NCI-H748 (cell line): ENCODE data around the gene CCN6.
"Not testable (repeated sequence)": the region's sequence is repeated elsewhere in the genome, so short reads cannot be mapped to it uniquely, and the experiment has no call there.

Experiments
- DNase-seq: peaks from one replicate; lab custom pipeline; 2025; ENCODE audit not compliant: unreplicated experiment; lab: John Stamatoyannopoulos, UW

The CCN6 gene

DNA sequence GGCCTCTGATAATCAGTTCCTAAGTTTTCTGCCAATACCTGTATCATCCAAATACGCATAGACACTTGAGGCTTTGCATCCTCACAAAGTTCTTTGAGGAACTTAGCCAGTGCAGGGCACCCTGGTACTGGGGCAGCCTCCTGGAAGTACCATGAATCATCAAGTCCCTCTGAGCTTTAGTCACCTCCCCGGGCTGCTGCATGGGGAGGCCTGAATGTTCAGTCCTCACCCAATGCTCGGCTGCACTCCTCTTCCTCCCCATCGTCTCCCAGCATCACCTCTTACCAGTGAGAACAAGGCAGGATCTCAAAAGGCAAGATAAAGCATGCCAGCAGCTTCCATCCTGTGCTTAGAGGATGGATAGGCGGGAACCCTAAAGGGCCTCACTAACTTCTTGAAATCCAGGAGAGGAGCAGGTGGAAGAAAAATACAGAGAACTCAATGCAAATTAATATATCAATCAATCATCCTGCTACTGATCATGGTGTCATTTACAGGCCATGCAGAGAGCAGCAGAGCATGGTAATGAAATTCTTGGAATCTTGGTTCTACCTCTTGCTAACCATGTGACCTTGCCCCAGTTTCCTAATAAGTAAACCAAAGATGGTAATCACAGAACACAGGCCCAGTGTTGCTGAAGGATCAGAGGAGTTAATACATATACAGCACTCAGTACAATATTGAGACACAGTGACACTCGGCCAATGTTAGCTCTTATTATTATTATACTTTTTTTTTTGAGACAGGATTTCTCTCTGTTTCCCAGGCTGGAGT lies 4.7 kb upstream of the CCN6 start:
- no peak for DNase-seq

DNA sequence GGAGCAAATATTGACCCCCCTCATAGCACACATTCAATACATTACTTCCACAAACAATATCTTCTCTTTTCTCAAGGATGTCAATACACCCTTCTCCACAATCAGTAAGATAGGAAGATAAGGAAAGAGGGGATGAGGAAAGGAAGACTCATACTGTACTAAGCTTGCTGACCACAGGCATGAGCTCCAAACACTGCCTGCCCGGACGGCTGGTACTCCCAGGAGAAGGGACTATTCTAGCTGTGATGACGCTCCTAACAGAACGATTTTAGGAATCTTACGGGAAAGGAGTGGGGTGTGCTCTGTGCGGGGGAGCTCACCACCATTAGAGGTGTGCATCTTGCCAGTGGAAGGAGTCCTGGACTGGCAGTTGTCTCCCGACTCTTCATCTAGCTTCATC lies 3.9 kb upstream of the CCN6 start:
- no peak for DNase-seq

DNA sequence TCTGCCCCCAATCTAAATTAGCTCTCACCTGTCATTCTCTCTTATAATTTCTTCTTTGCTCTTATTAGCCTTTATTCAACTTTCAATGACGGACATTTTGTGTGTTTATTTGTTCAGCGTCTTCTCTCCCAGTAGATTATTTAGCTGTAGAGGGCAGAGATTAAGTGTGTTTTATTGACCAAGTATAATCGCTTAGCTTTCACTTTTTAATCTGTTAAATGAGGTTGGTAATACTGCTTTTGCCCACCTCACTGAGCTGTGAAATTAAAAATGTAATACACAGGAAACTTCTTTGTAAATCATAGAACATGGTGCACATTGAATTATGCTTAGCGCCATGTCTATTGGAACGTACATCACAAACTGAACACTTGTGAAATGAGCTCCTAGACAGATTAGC lies 3.5 kb upstream of the CCN6 start:
- DNase-seq, result no peak

DNA sequence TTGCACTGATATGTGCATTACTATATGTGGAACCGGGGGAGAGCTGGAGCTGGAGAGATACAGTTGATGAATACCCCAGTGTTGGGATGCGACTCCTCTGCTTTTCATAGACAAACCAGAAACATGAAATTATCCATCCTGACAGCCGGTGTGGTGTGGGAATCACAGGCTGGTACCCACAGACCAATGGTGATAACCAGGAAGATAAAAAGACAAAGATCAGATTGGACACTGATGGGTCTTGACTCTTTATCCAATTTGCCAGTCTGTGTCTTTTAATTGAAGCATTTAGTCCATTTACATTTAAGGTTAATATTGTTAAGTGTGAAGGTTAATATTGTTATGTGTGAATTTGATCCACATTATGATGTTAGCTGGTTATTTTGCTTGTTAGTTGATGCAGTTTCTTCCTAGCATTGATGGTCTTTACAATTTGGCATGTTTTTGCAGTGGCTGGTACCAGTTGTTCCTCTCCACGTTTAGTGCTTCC lies 2.6 kb upstream of the CCN6 start:
- not testable (repeated sequence) for DNase-seq

DNA sequence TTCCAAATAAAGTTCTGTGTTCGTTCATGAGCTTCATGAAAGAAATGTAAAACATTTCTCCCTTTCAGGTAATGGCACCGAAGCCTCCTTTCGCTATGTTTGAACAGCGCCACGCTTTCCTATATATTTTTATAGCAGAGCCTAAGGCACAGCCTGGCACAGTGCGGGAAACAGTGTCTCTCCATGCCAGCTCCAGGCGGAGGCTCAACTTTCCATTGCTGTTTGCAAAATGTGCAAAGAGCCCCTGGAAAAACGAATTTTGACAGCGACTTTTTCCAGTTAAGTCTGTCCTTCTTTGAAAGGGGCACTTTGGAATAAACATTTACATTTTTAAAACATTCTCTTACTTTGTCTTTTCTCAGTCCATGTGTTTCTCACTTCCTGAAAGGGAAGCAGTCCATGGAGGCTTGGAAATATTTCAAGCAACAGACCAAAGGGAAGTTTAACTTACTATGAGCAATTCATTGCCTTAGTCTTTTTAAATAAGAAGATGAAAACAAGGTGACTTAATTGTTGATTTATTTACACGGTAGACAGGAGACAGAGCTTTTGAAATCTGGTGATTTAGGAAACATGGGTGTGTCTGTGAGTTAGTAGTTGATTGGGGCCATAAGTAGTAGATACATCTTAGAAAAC lies 769 bp downstream of the CCN6 start:
- DNase-seq, result no peak

DNA sequence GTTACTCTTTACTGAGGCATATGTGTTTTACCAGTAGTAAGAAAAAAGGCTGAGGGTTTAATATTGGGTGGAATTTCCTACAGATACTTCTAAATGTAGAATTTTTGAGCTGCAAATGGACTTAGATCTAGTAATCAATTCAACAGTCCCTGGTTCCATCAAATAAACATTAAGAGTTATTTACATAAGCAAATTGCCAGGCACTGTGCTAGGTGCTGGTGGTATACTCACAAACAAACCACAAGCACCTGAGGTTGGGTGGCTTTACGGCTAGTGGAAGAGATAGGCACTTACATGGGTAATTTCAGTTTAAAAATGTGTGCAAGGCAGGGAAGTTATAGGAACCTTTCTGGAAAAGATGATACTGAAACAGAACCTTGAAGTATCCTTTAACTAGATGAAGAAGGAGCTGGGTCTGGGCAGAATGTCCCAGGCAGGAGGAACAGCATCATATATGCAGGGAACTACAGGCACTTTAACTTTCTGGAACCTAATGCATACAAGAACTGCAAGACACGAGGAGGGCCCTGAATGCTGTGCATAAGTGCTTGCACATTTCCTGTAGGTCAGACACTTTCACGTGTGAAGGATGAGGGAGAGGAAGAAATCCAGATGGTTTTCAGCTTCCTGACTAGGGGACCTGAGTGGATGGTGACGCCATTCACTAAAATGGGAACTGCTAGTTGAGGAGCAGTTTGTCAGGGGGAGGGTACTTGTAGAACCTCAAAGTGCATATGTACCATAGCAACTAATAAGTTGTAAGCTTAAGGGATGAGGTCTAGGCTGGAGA lies 4.5 kb downstream of the CCN6 start:
- DNase-seq, result no peak

DNA sequence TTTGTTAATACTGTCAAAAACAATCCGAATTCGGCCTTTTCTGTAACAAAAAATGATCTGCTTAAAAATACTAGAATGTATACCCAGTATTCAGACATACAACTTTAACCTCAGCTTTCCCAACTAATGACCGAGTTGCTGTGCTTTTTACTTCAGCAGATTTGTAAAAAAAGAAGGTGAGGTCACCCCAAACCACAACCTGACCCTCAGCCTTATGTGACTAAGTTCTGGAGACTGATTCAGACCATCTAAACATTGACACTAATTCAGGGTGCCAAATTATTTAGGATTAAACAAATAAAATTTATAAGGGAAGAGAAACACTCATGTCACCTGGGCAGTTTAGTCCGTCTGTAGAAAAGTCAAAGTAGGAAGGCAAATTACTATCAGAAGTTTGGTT lies 7.7 kb downstream of the CCN6 start:
- DNase-seq, result no peak

DNA sequence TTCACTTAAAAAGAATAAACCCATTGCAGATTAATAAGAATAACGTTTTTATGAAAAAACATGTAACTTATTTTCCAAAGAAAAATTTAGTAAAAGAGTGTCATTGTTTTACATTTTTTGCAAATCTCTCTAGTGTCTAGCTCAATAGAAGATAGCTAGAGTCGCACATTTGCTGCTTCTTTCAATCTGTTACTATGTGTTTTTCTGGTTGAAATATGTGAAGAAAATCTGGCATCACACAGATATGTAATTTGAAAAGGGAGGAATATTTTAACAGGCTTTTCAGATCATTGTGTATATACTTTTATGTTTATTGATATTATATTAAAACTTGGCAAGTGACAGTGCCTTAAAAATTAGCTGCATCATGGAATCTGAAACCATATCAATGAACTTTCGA lies 9.1 kb downstream of the CCN6 start:
- no peak for DNase-seq

DNA sequence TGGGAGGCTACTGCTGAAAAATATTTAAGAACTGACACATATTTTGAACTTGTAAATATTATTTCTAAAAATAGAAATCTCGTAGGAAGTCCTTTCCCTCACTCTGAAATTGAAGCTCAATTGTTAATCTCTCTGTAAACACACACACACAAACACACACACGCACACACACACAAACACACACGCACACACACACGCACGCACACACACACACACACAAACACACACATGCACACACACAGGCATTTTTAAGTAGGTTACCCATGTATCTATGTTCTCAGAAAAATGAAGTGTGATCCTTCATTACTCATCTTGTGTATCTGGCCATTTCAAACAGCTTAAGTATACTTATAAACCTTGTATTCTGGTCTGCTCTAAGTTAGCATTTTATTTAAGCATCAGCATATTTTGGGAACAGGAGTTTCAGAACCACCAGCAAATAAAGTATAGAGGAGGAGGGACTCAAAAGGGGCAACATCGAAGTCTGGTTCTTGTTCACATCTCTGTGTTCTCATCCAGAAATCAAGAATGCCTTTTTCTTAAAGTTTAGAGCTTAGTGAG lies 11.6 kb downstream of the CCN6 start:
- no peak for DNase-seq

DNA sequence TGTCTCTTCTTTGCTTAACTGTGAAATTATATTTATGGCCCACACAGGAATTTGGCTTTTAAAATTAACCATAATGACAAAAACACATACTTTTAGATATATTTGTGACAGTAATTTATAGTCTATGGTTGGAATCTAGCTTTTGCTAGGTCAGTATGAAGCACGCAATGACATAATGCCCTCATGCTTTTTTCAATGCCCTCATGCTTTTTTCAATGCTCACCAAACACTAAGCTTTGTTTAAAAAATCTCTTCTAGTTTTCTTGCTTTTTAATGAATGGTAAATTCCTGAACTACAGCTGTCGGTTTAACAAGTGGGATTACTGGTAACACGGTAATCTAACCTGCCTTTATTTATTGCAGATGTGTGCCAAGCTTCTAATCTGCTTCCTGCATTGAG lies 12.7 kb downstream of the CCN6 start:
- no peak for DNase-seq

DNA sequence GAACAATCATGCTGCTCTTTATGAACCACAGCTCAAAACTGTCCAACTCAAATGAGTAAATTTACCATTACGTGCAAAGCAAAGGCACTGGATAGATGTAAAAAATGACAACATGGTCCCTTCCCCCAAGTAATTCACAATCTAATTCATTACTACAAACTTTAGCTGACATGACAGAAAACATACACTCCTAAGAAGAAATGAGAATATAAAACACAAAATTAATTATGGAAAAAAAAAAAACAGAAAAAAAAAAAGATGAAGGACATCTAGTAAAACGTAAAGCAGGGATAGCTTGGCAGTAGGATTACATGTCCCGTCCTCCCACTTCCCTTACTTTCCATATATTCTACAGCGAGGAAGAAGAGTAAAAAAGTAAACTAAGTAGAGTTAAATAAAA lies 27.7 kb downstream of the CCN6 start:
- no peak for DNase-seq

DNA sequence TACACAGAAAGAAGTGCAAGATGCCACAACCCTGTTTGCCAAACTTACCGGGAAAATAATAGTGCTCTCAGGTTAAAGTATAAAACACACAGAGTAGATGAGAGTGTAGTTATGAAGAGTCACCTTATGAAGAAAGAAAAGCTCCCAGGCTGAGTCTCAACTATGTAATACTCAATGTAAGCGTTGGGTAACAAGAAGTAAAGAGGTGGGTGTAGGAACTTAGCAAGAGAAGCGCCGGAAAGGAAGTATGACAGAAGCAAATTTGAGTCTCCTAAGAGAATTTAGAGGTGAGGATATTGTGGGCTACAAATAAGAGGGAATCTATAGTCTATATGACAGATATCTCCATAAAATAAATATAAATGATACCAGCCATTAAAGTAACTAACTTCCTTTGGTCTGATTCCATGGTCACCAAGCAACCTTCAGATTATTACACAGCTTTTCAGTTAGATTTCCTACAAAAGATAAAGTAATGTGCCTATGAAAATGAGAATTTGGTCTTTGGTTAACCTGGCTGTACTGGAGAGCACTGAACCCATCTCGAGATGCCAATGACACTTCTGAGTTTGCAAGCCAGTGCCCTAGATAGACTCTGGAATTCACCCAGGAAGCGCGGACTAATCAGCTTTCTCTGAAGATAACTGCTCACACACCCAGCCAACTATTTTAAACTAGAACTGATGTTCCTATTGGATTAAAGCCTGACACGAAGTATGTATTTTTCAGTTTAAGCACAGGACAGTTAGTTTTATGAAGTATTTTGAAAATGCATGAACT lies 31.6 kb downstream of the CCN6 start:
- DNase-seq, result no peak

DNA sequence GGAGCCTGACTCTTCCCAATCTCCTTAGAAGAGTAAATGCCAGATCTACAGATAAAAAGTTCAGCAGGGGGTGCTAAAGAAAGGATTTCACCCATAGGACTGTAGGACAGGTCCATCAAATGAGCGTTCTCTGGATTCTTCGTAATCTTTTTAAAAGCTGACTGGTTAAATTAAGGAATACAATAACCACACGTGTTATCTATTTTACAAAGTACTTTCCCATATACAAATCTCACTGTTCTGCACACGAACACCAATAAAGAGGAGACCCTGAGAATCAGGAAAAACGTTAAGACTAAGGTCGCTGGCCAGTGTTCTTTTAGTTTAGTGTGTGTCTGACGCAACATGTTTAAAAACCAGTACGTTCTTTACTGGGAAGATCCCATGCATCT lies 32.8 kb downstream of the CCN6 start:
- peak; percentile 54 for DNase-seq

DNA sequence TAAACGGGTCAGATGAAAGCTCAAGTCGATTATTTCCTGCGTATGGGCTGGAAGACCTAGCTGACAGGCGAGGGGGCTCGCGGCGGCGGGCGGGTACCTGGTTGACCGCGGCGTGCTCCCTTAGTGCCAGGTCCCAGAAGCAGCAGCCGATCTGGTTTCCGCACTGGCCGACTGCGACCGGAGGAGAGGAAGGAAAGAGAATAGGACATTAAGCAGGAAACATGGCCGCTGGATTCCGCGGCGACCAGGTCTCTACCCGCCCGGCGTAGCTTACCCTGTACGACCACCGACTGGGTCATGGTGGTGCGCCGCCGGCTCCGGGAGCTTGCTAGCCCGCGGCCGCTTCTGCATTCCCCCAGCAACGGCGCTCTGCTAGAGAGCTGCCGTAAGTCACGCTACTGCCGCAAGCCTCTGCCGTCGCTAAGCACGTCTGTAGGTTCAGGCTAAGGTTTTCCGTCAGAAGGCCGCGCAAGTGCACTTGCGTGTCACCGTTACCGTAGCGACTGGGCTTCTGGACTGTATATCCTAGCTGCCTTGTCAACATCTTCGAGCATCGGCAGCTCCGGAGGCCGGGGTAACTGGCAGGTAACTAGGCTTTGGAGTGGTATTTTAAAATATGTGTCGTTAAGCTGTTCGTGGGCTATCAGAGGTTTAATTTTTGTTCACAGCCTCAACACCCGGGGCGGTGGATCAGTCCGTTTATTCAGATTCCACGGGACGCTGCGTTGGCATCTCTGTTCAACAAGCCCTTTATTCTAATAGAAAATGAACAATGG lies 33.4 kb downstream of the CCN6 start, which contains the start of the genes FAM229B and TUBE1:
Gene FAM229B, plus strand, starts transcription at position 456 of the 776 bp plus-strand sequence. CDS start 11,693 bp downstream, outside the sequence.
Gene TUBE1, minus strand, starts transcription at position 347 of the 776 bp plus-strand sequence. Its CDS starts 48 bp downstream, at position 299.
- peak; percentile 97 for DNase-seq

DNA sequence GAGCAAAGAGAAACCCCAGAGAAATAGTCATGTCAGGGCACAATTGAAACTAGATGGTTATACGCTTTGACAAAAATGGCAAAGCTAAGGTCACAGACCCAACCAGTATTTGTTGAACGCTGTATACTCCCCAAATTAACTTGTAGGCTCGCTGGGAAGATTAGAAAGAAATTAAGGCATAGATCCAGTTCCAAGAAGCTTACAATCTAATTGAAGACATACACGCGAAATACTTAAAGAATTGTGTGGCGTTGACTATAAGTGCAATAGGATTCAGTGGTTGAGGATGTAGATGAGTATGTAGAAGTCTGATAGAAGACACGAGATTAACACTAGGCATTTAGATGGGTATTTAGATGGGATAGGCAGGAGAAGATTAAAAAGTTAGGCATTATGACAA lies 34.0 kb downstream of the CCN6 start:
- no peak for DNase-seq

DNA sequence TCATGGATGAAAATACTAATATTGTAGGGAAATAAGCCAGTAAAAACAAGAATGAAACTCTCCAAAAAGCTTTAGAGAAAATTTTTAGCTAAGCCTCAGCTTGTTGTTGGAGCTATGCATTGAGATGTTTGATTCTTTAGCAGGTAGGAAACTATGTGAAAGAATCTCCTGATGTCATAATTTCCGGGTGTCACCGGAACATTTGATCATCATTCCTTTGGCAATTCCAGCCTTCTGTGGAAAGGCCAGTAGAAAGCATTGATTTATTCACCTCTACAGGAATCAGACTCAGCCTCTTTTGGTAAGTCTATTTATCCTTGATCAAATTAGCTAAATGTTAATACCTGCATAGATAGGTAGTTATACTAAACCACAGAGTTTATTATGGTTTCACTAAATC lies 43.0 kb downstream of the CCN6 start:
- DNase-seq, result no peak

DNA sequence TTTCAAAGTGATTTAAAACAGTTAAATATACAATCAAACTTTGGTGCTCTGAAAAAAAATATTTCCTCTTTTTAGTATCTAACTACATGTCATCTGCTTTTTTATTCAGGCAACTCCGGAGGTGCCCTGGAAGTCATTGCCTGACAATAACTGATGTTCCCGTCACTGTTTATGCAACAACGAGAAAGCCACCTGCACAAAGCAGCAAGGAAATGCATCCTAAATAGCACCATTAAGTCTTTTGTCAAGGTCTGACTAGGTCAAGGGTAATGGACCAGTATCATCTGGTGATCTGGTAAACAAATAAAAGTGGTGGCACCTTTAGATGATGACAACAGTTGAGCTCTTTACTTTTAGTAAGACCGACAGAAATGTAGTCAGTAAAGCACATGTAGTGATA lies 46.7 kb downstream of the CCN6 start:
- DNase-seq, result peak; percentile 84

DNA sequence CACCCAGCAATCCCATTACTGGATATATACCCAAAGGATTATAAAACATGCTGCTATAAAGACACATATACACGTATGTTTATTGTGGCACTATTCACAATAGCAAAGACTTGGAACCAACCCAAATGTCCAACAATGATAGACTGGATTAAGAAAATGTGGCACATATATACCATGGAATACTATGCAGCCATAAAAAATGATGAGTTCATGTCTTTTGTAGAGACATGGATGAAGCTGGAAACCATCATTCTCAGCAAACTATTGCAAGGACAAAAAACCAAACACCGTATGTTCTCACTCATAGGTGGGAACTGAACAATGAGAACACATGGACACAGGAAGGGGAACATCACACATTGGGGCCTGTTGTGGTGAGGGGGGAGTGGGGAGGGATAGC lies 52.1 kb downstream of the CCN6 start:
- DNase-seq, result not testable (repeated sequence)

DNA sequence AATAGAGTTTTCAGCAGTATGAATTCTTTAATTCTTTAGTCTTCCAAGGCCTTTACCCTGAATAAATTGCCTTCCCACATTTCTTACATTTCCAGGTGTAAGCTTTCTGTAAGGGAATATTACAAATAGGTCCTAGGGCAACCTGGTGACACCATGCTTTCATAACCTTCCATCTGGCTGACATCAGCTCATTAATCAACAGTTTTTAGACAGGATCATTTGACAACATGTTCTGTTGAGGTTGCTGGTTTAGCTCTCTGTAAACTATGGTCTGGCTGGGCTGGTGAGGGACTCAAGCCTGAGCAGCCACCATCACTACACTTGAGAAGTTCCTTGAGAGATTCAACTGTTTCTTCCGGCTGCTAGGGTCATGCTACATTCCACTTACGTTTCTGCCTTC lies 52.7 kb downstream of the CCN6 start:
- no peak for DNase-seq

DNA sequence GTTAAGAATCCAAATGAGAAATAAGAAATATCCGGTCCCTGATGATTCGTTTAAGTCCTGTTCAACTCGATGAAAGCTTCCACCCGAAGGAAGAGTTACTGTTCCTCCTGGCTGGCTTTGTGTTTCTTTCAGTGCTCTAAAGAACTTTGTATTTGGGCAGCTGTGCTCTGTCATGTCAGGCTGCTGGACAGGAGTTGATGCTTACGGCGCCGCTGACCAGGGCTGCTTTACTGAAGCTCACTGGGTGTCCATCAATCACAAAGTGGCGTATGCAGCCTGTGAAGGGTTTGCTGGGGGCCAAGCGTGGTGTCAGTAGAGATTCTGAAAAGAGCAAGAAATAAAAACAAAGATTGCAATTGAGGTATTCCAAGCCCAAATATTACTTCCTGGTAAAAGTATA lies 55.4 kb downstream of the CCN6 start:
- DNase-seq, result no peak
